ENCODE data around the gene CPA3.

- TF ChIP-seq, protein P1, sequence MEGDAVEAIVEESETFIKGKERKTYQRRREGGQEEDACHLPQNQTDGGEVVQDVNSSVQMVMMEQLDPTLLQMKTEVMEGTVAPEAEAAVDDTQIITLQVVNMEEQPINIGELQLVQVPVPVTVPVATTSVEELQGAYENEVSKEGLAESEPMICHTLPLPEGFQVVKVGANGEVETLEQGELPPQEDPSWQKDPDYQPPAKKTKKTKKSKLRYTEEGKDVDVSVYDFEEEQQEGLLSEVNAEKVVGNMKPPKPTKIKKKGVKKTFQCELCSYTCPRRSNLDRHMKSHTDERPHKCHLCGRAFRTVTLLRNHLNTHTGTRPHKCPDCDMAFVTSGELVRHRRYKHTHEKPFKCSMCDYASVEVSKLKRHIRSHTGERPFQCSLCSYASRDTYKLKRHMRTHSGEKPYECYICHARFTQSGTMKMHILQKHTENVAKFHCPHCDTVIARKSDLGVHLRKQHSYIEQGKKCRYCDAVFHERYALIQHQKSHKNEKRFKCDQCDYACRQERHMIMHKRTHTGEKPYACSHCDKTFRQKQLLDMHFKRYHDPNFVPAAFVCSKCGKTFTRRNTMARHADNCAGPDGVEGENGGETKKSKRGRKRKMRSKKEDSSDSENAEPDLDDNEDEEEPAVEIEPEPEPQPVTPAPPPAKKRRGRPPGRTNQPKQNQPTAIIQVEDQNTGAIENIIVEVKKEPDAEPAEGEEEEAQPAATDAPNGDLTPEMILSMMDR (IDR thresholded peaks at IDR 0.05; ENCODE audit: poor library complexity): no peak
- no peak for TF ChIP-seq EZH2phosphoT487 (IDR thresholded peaks at IDR 0.05; ENCODE audit: low read depth, severe bottlenecking, unreplicated experiment)
Measured at GRCh38 chr3:148931574-148931973, 66.5 kb downstream of the CPA3 start.
